Breast epithelium (tissue), 3 donors: ENCODE measurements around the gene SLC10A1.

Source experiments
- CTCF ChIP-seq, 3 donors: fragments of 450-650 bp; IDR thresholded peaks; one replicate each; pipeline ENCODE4 v1.5.1; 2016 to 2017; ENCODE audit warnings: antibody characterized with exemption in 3 of 3, mild to moderate bottlenecking in 3 of 3, moderate library complexity in 3 of 3
- POLR2A ChIP-seq: fragments of 450-650 bp; IDR thresholded peaks from one replicate; pipeline ENCODE4 v1.6.1; 2016; ENCODE audit warnings: antibody characterized with exemption, mild to moderate bottlenecking, moderate library complexity

GRCh38 chr14:69741055-69741454, 56.0 kb downstream of the SLC10A1 start:
- TF ChIP-seq CTCF (IDR thresholded peaks at IDR 0.05): no peak
- TF ChIP-seq POLR2A: no peak
